Colonic mucosa (tissue), 4 donors: ENCODE data around the gene EMILIN2. TPM values are rescaled to one million over a fixed set of nuclear protein-coding genes. Genes with fewer than 3 reads are reported as not detected.
A peak's percentile ranks its signal among the peaks of the same experiment; 100 is the strongest.

Source experiments
- DNase-seq: peaks from one replicate; pipeline ENCODE4 v3.0.0-alpha.2; 2020
- H3K27ac ChIP-seq: fragments of 200-600 bp; one replicate; pipeline ENCODE4 v1.8.0; 2021
- H3K27me3 ChIP-seq: fragments of 200-600 bp; one replicate; pipeline ENCODE4 v1.8.0; 2021
- H3K36me3 ChIP-seq: fragments of 200-600 bp; one replicate; pipeline ENCODE4 v1.8.0; 2021
- H3K4me1 ChIP-seq: fragments of 200-600 bp; one replicate; pipeline ENCODE4 v1.8.0; 2021; ENCODE audit warnings: mild to moderate bottlenecking
- H3K4me3 ChIP-seq: fragments of 200-600 bp; one replicate; pipeline ENCODE4 v1.8.0; 2021
- H3K9ac ChIP-seq, 2 donors: one replicate each; pipeline ENCODE4 v1.7.0; 2013; ENCODE audit warnings: control low read depth in 2 of 2, low read depth in 2 of 2, low read length in 2 of 2
- H3K9me3 ChIP-seq: fragments of 200-600 bp; one replicate; pipeline ENCODE4 v1.8.0; 2021
- intact Hi-C: fragments of 100-400 bp; cut with DNase I; formaldehyde crosslinking; loops from one replicate; pipeline ENCODE4 v1.14.1; 2022
- total RNA-seq, 2 donors: library from RNA; stranded (reverse); fragmentation: NEBNext Ultra II Directional in 1 of 2; extraction: Animal tissue kit (Norgen Biotek cat#: 25700) in 1 of 2; gene quantifications; one replicate each; pipeline ENCODE4 v1.2.1, GENCODE V29; 2021
- TF ChIP-seq, protein P1 (sequence below): fragments of 200-600 bp; IDR thresholded peaks from one replicate; pipeline ENCODE4 v1.8.0; 2022; ENCODE audit warnings: antibody characterized with exemption, mild to moderate bottlenecking
- donor health status: healthy.
- donor health status: DM: no; HTN: no; CAD: no.
- donor health status: DM: no; HTN: no; CAD: no.

The EMILIN2 gene
- total RNA-seq, 2 donors from 2014 or later, result 17.0 to 23.2 TPM

DNA sequence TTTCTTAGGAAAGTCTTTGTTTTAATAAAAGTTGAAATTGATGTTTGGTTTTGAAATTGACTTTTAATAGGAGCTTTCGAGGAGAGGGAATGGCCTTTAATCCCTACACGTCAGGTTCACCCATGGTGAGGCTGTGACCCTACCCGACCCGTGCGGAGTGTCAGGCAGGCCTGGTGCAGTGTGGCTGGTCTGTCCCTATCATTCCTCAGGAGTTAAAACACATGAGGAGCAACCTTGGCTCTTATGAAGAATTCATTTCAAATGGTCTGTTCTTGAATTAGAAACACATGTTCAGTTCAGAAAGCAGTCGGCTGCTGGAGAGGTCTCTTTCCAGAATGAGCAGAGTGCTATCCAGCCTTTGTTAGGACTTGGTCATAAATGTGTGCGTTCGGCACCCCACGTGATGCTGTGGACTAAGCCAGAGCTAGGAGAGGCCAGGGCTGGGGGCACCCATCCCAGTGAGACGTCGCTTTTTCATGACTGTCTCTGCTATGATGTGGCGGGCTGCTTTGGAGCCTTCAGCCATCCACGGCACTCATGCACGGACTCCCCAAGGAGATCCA is 54.7 kb downstream of the EMILIN2 start:
- Histone ChIP-seq H3K27ac (no peak overlapping the region), H3K4me1 (no peaks in the 10 kb centered on the region), H3K27me3 (no peaks in the 10 kb centered on the region), H3K4me3 (no peak overlapping the region), H3K9ac (no peak overlapping the region), H3K36me3 (no peaks in the 10 kb centered on the region), H3K9me3 (no peaks in the 10 kb centered on the region)
- TF ChIP-seq, protein P1, sequence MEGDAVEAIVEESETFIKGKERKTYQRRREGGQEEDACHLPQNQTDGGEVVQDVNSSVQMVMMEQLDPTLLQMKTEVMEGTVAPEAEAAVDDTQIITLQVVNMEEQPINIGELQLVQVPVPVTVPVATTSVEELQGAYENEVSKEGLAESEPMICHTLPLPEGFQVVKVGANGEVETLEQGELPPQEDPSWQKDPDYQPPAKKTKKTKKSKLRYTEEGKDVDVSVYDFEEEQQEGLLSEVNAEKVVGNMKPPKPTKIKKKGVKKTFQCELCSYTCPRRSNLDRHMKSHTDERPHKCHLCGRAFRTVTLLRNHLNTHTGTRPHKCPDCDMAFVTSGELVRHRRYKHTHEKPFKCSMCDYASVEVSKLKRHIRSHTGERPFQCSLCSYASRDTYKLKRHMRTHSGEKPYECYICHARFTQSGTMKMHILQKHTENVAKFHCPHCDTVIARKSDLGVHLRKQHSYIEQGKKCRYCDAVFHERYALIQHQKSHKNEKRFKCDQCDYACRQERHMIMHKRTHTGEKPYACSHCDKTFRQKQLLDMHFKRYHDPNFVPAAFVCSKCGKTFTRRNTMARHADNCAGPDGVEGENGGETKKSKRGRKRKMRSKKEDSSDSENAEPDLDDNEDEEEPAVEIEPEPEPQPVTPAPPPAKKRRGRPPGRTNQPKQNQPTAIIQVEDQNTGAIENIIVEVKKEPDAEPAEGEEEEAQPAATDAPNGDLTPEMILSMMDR, result no peak
- intact Hi-C loops, result no loop called here
- DNase-seq, result no peak

DNA sequence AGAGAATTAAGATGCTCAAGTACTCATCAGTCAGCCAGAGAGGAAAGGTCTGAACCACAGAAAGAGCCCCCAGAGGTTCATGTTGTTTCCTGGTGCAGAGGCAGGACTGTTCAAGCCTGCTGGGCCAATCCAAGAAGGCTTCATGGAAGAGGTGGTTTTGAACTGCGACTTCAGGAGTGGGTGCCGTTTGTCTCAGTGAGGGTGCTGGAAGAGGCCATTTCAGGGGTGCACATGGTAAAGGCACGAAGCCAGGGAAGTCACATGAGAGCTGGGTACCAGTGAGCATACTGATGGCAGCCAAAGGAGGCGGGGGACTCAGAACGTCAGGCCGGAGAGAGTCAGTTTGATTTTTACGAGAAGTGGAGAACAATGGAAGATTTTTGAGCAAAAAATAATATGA is 55.5 kb downstream of the EMILIN2 start:
- Histone ChIP-seq H3K27me3 (no peaks in the 10 kb centered on the region), H3K4me3 (no peak overlapping the region), H3K9ac (no peak overlapping the region), H3K9me3 (no peaks in the 10 kb centered on the region), H3K36me3 (no peaks in the 10 kb centered on the region), H3K4me1 (no peaks in the 10 kb centered on the region), H3K27ac (no peak overlapping the region)
- no peak for DNase-seq
- TF ChIP-seq, protein P1, result no peak
- intact Hi-C loops, result no loop called here

DNA sequence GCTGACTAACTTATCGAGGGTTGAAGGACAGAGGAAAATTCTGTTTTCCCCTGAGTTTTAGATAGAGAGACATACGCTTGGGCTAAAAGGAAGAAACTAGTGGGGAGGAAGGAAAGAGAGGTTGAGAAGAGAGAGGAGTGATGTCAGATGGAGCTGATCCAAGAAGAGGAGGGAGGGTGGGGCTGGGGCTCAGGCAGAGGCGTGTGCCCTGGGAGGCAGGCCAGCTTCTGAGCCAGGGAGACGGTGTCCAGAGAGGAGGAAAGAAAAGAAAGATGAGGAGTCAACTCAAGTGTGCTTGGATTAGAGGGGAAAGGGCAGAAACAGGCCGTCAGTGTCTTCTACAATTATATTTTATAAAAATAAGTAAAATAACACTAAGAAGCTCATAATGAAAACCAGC is 56.2 kb downstream of the EMILIN2 start:
- intact Hi-C loops, result no loop called here
- TF ChIP-seq, protein P1, result no peak
- no peaks in the 10 kb centered on the region for H3K27me3 ChIP-seq
- no peaks in the 10 kb centered on the region for H3K4me1 ChIP-seq
- no peaks in the 10 kb centered on the region for H3K36me3 ChIP-seq
- H3K9me3 ChIP-seq, result no peaks in the 10 kb centered on the region
- peak overlapping the region in 1 of 2 donors; percentile 6 for H3K9ac ChIP-seq
- DNase-seq, result peak; percentile 69
- H3K4me3 ChIP-seq, result no peak overlapping the region
- no peak overlapping the region for H3K27ac ChIP-seq

DNA sequence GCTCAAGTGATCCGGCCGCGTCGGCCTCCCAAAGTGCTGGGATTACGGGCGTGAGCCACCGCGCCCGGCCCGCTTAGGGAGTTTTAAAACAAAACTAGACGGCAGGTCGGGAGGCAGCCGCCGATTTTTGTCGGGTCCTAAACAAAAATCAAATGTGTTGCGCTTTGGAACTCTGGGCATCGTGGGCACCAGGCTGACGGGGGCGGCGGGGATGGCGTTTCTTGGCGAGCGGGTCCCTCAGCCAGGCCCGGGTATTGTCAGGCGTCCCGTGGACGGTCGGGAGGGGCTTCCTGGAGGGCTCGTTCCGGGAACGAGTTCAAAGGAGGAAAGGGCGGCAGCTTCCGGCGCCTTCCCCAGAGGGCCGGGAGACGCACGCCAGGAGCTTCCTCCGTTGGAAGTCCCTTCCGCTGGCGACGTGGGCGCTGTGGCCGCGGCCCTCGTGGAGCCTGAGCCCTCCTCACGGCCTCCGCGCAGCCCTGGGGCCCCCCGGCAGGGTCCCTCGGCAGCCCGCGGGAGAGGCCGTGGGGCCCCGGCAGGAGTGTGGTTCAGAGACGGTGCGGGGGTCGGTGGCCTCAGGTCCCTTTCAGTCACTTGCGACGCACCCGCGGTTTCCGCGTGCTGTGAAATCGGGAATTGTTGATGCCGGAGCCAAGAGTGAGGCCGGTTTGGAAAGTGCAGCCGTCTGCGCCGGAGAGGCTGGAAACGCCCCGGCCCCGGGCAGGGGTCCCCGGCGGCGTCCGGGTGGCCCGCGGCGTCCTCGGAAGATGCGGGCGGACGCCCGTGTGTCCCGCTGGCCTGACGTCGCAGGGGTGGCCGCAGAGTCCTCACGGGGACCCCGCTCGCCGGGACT is 59.3 kb downstream of the EMILIN2 start:
- H3K27me3 ChIP-seq, result no peaks in the 10 kb centered on the region
- TF ChIP-seq, protein P1, result no peak
- no peaks in the 10 kb centered on the region for H3K9me3 ChIP-seq
- no peaks in the 10 kb centered on the region for H3K4me1 ChIP-seq
- DNase-seq, result peak; percentile 81
- H3K9ac ChIP-seq, result peak overlapping the region; percentile 66 to 83
- no peaks in the 10 kb centered on the region for H3K36me3 ChIP-seq
- peak overlapping the region; percentile 76 for H3K4me3 ChIP-seq
- peak overlapping the region; percentile 34 for H3K27ac ChIP-seq
- intact Hi-C loops, result no loop called here

DNA sequence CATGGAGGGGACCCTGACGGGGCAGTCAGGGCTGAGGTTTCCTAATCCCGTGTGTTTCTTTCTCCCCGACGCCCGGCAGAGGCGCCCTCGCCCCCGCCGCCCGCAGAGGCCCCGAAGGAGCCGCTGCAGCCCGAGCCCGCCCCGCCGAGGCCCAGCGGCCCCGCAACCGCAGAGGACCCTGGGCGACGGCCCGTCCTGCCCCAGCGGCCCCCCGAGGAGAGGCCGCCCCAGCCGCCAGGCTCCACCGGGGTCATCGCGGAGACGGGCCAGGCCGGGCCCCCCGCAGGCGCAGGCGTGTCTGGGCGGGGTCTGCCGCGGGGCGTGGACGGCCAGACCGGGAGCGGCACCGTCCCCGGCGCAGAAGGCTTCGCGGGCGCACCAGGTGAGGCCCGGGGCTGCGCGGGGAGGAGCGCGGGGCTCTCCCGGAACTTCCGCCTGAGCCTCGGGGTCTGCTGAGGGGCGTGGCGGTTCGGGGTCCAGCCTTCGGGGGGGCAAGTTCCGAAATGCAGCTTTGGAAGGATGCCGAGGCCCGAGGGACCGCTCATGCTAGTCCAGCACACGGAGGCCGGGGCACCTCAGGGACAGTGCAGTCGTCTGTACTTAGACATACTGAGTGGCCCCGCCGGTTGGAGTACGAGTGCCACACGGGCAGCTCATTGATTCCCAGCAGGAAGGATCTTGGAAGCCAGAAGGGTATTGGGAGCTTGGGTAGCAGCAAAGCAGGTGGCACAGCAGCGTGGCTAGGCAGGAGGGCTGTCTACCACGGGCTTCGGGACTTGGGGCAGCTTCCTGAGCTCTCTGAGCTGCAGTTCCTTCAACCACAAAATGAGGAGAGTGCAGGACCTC is 60.1 kb downstream of the EMILIN2 start:
- peak; percentile 68 for DNase-seq
- no peaks in the 10 kb centered on the region for H3K27me3 ChIP-seq
- peak overlapping the region; percentile 66 to 83 for H3K9ac ChIP-seq
- no peaks in the 10 kb centered on the region for H3K36me3 ChIP-seq
- H3K4me3 ChIP-seq, result peak overlapping the region; percentile 76
- H3K4me1 ChIP-seq, result no peaks in the 10 kb centered on the region
- no peaks in the 10 kb centered on the region for H3K9me3 ChIP-seq
- intact Hi-C loops, result no loop called here
- TF ChIP-seq, protein P1, result no peak
- H3K27ac ChIP-seq, result peak overlapping the region; percentile 34
